ENCODE data around the gene MUCL1.

MUCL1 gene

GRCh38 chr12:54857406-54857805 lies 3.1 kb downstream of the MUCL1 start:
- no peak for TF ChIP-seq CTCF (IDR thresholded peaks at IDR 0.05; ENCODE audit: low read depth, low read length, missing control alignments)
- no peak overlapping the region for H3K4me3 ChIP-seq (ENCODE audit: low read depth, low read length)
- DNase-seq (ENCODE audit: low read depth) = no peak

GRCh38 chr12:54858562-54858961 lies 4.2 kb downstream of the MUCL1 start:
- TF ChIP-seq CTCF (IDR thresholded peaks at IDR 0.05; ENCODE audit: low read depth, low read length, missing control alignments) = no peak
- DNase-seq (ENCODE audit: low read depth) = no peak
- H3K4me3 ChIP-seq (ENCODE audit: low read depth, low read length) = no peak overlapping the region

- no peak overlapping the region for H3K4me3 ChIP-seq (ENCODE audit: low read depth, low read length)
- DNase-seq (ENCODE audit: low read depth) = no peak
- TF ChIP-seq CTCF (IDR thresholded peaks at IDR 0.05; ENCODE audit: low read depth, low read length, missing control alignments) = no peak
Observed at GRCh38 chr12:54859502-54859901, 5.2 kb downstream of the MUCL1 start.

- H3K4me3 ChIP-seq (ENCODE audit: low read depth, low read length) = no peak overlapping the region
- TF ChIP-seq CTCF (IDR thresholded peaks at IDR 0.05; ENCODE audit: low read depth, low read length, missing control alignments) = no peak
- no peak for DNase-seq (ENCODE audit: low read depth)
Observed at GRCh38 chr12:54861927-54862326, 7.6 kb downstream of the MUCL1 start.

- no peak for TF ChIP-seq CTCF (IDR thresholded peaks at IDR 0.05; ENCODE audit: low read depth, low read length, missing control alignments)
- no peak for DNase-seq (ENCODE audit: low read depth)
- no peak overlapping the region for H3K4me3 ChIP-seq (ENCODE audit: low read depth, low read length)
Observed at GRCh38 chr12:54863948-54864618, 9.8 kb downstream of the MUCL1 start.

- DNase-seq (ENCODE audit: low read depth) = no peak
- no peak for TF ChIP-seq CTCF (IDR thresholded peaks at IDR 0.05; ENCODE audit: low read depth, low read length, missing control alignments)
- no peak overlapping the region for H3K4me3 ChIP-seq (ENCODE audit: low read depth, low read length)
Observed at GRCh38 chr12:54865683-54866324, 11.5 kb downstream of the MUCL1 start.

GRCh38 chr12:54868690-54869089 lies 14.4 kb downstream of the MUCL1 start:
- no peak overlapping the region for H3K4me3 ChIP-seq (ENCODE audit: low read depth, low read length)
- no peak for DNase-seq (ENCODE audit: low read depth)
- TF ChIP-seq CTCF (IDR thresholded peaks at IDR 0.05; ENCODE audit: low read depth, low read length, missing control alignments) = no peak
